GM12864 (cell line): ENCODE measurements around the gene CCL19.

Experiments used
- DNase-seq: peaks from one replicate; pipeline ENCODE4 v3.0.0-alpha.2; 2011; ENCODE audit warnings: low read depth
- H3K4me3 ChIP-seq: 2 replicates; pipeline ENCODE4 v1.5.1; 2011; ENCODE audit warnings: mild to moderate bottlenecking, low read depth, low read length, control low read depth
- CTCF ChIP-seq: IDR thresholded peaks from 2 replicates; pipeline ENCODE4 v1.5.1; 2011; ENCODE audit warnings: low read depth, mild to moderate bottlenecking, moderate library complexity, low read length, control low read depth, inconsistent platforms; ENCODE audit errors: missing control alignments

CCL19 gene

GRCh38 chr9:34654323-34655051 lies 36.6 kb downstream of the CCL19 start:
- no peak for DNase-seq
- TF ChIP-seq CTCF, result no peak
- no peak overlapping the region for H3K4me3 ChIP-seq

GRCh38 chr9:34653151-34654072 lies 37.7 kb downstream of the CCL19 start:
- H3K4me3 ChIP-seq, result no peak overlapping the region
- no peak for TF ChIP-seq CTCF
- DNase-seq, result no peak

- no peak for TF ChIP-seq CTCF
- no peak for DNase-seq
- no peak overlapping the region for H3K4me3 ChIP-seq
Measured at GRCh38 chr9:34652602-34653000, 38.5 kb downstream of the CCL19 start.

GRCh38 chr9:34651876-34652601 lies 39.0 kb downstream of the CCL19 start, which contains the start of gene IL11RA:
Gene IL11RA, plus strand, starts transcription at chr9:34652185. Its CDS starts 3,033 bp downstream, at chr9:34655218.
- no peak for DNase-seq
- no peak within 1 kb of the TSS for H3K4me3 ChIP-seq
- TF ChIP-seq CTCF, result no peak

GRCh38 chr9:34651321-34651720 lies 39.8 kb downstream of the CCL19 start:
- TF ChIP-seq CTCF, result no peak
- H3K4me3 ChIP-seq, result no peak overlapping the region
- DNase-seq, result no peak

GRCh38 chr9:34650816-34651215 lies 40.3 kb downstream of the CCL19 start:
- no peak for DNase-seq
- no peak for TF ChIP-seq CTCF

More at GRCh38 chr9:34650816-34651215, 40.3 kb downstream of the CCL19 start:
- no peak overlapping the region for H3K4me3 ChIP-seq
